HG02798 (cell line): ENCODE data around the gene RING1.

Source experiments
- ATAC-seq: cut with Tn5 transposase; IDR thresholded peaks from one replicate; pipeline ENCODE4 v1.9.1; 2021; ENCODE audit warnings: mild to moderate bottlenecking; ENCODE audit not compliant: unreplicated experiment, poor library complexity

RING1 gene

DNA sequence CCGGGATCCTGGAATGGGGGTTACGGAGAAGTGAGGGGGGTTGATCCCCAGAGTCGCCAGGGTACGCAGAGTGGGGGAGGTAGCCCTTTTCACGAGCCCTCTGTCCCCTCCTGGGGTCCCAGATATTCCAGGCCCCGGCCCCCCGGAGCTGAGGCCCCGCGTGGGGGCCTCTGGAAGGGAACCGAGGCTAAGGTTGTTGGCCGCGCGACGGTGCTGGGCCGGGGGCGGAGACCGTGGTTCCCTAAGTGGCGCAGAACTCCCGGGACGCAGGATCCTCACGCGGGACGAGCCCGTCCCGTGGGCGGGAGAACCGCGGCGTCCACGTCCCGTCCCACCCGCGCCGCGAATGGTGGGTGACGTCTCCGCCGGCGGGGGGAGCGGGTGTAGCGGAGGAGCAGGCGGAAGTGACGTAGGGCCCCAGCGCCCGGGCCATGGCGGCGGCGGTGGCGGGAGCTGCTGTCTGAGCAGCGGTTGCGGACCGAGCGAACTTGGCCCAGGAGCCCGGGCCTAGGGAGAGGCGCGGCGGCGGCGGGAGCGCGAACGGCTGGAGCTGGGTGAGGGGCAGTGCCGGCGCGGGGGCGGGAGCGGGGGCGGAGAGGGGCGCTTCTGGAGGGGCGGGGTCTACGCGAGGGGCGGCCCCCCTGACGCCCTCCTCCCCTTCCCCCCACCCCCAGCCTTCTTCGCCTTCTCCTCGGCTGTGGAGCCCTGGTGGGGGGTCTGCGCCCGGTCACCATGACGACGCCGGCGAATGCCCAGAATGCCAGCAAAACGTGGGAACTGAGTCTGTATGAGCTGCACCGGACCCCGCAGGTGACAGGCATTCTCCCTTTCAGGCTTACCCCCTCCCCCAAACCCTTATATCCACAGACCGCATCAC is at the start of gene RING1:
Gene RING1, plus strand, starts transcription at position 410 of the 877 bp plus-strand sequence. Its CDS starts 323 bp downstream, at position 733.
- peak; percentile 57 for ATAC-seq

- ATAC-seq, result no peak
Measured at GRCh38 chr6:33160096-33160495, 48.2 kb upstream of the RING1 start.

DNA sequence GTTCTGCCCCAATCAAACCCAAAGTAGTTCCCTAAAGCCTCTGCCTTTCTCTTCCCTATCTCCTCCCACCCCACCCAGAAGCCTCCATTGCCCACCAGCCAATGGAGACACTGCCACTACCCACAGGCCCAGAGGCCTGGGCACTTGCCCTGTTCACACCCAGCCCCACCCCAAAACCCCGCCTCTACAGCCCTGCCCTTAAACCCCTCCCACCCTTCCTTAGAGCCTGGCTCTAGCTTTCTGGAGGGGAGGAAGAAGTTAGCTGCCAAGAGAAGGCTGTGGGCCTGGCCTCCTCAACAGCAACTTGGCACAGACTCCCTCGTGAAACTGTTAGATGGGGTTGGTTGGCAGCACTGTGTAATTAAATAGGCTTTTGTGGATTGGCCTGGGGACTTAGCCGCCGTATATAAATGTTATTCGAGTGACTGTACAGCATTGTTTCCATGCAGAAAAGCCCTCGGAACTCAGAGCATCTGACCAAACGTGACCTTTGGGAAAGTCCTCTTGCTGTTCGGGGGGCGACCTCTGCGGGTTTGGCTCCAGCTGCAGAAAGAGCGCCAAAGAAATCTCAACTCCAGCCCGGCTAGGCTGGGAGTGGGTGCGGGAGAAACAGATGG is 47.5 kb upstream of the RING1 start:
- no peak for ATAC-seq

GRCh38 chr6:33161354-33162331 is 46.7 kb upstream of the RING1 start:
- ATAC-seq, result peak; percentile 78

GRCh38 chr6:33163540-33163939 is 44.8 kb upstream of the RING1 start:
- no peak for ATAC-seq

GRCh38 chr6:33164176-33164575 is 44.1 kb upstream of the RING1 start:
- ATAC-seq, result no peak

DNA sequence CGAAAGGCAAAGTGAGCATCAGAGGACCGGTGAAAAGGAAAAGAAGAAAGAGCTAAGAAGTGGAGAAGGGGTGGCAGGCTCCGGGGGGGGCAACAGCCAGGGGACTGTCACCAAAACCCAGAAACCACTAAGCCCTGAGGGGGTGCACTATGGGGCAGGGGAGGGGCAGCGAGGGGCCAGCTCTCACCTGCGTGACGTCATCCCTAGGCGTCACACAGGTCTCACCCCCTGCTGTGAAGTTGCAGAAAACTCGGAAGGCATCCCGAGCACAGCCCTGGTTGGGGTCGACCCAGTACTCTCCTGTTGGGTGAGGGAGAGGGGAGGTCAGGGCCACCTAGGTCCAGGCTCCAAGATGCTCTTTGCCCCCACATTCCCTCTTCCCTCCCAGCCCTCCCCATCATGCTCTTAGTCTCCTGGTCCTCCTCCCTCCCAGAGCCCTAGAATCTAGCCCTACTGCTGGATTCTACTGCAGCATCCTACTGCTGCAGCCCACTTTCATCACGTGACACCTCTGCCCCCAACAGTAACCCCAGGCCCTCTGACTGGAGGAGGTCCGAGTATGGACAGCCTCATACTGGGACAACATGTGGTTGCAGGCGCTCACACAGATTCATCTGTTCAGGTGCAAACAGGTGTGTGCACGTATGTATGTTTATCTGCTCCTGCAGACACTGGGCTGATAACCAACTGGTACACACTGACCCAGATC is 43.5 kb upstream of the RING1 start:
- no peak for ATAC-seq

- ATAC-seq, result no peak
Measured at GRCh38 chr6:33165581-33166258, 42.6 kb upstream of the RING1 start.

DNA sequence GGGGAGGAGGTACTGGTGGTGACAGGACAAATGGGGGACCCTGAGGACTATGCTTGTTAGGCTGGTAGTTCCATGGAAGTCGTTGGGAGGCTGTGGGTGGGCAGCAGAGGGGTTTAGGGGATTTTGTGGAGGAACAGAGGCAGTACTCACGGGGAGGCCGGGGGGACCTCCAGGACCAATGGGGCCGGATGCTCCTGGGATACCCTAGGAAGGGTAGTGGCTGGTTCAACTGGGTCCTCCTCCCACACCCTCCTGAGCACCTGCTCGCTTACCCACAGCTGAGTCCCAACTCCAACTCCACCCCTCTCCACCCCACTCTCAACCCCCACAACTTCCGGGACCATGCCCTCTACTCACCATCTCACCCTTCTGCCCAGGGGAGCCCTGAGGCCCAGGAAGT is 41.9 kb upstream of the RING1 start:
- ATAC-seq, result no peak

DNA sequence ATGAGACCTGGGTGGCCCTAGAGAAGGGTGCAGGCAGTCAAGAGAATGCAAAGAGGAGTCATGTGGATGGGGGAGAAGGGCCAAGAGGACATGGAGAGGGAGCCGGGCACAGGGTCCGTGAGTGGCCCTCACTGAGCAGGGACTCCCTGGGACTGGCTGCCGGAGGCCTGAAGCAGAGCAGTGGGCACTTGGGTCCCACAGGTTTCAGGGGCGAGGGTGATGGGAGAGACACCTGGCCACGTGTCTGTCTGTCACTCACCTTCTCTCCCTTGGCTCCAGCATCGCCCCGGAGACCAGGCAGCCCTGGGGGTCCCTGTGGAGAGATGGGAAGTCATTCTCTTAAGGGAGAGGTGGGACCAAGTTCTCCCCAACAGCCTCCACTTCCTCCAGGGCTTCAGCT is 41.5 kb upstream of the RING1 start:
- ATAC-seq, result no peak

- no peak for ATAC-seq
Measured at GRCh38 chr6:33167374-33168283, 40.7 kb upstream of the RING1 start.

DNA sequence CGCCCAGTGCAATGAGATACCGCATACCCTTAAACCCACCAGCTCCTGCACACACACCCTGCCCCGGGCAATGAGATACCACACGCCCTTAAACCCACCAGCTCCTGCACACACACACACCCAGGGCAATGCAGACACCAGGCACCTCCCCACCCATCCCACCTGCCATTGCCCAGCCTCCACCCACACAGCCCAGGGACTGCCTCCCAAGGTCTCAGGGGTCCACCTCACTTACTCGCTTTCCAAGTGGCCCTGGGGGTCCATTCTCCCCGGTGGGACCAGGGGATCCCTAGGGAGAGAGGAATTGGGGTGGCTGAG is 40.1 kb upstream of the RING1 start:
- ATAC-seq, result no peak

DNA sequence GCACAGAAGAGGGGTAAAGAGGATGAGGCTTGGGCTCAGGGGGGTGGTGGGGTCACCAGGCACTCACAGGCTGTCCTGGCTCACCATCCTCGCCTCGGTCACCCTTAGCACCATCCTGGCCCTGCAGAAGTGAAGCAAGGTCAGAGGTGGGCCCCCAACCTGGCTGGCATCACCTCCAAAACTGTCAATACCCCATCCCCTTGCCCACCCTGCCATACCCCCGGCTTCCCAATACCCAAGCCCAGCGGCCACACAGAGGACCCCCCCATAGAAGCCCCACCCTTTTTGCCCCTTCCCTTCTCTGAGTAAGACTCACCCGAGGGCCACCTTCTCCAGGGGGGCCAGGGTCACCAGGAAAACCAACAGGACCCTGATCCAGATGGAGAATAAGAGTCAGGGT is 39.7 kb upstream of the RING1 start:
- no peak for ATAC-seq

DNA sequence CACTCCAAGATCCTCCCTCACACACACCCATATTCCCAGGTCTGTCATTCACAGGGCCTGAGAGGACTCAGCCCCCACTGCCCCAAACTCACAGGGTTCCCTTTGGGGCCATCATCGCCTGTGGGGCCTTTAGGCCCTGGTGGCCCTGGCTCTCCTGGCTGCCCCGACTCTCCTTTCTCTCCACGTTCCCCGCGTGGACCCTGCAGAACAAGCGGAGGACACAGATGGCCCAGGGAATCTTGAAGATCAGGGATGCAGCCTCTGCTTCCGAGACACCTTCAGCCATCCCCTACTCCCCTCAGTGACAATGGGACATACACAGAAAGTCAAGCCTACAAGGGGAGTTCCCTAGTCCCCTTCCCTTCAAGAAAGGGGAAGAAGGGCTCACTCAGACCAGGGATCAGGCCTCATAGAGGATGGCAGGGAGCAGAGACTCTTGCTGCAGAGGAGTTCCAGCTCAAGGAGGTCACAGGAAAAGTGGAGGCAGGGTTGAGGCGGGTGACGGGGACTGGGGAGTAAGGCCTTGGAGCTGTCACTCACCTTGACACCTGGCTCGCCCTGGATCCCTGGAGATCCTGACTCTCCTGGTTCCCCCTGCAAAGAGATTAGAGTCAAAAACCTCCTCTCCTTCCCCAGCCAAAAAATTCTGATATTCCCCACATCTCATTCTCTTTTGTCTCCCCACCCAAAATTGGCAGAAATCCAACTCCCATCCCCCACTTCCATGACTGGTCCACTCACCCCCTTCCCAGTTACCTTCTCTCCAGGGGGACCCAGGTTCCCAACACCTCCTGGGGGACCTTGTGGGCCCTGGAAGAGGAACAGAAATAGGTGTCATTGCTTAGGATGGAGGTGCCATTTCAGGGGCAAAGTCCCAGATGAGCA is 38.8 kb upstream of the RING1 start:
- ATAC-seq, result no peak

GRCh38 chr6:33170176-33171015 is 37.9 kb upstream of the RING1 start:
- no peak for ATAC-seq

- no peak for ATAC-seq
Measured at GRCh38 chr6:33171016-33171879, 37.1 kb upstream of the RING1 start.
